HL-60/S4 (cell line): ENCODE results near the gene CELF2.
"Not testable (repeated sequence)": the region's sequence is repeated elsewhere in the genome, so short reads cannot be mapped to it uniquely, and the experiment has no call there.

Experiments used
- in situ Hi-C: fragments of 300-500 bp; cut with MboI; formaldehyde crosslinking; loops from 2 replicates; pipeline ENCODE4 v1.14.3; 2022; ENCODE audit warnings: low sequenced_read_pairs

CELF2 gene

GRCh38 chr10:11168423-11169090 is 150.9 kb downstream of the CELF2 start:
- in situ Hi-C loops: no loop called here

GRCh38 chr10:11169976-11170375 is 152.3 kb downstream of the CELF2 start:
- in situ Hi-C loops: no loop called here

- in situ Hi-C loops: no loop called here
These were observed 152.9 kb downstream of the CELF2 start for GRCh38 chr10:11170574-11170973.

GRCh38 chr10:11170993-11171851 is 153.6 kb downstream of the CELF2 start:
- in situ Hi-C loops: no loop called here

- in situ Hi-C loops: no loop called here
These were observed 155.4 kb downstream of the CELF2 start for GRCh38 chr10:11173042-11173441.

GRCh38 chr10:11175823-11176243 is 158.2 kb downstream of the CELF2 start:
- in situ Hi-C loops: no loop called here

GRCh38 chr10:11176746-11177145 is 159.1 kb downstream of the CELF2 start:
- in situ Hi-C loops: no loop called here

- in situ Hi-C loops: no loop called here
These were observed 159.7 kb downstream of the CELF2 start for GRCh38 chr10:11177381-11177780.

GRCh38 chr10:11177926-11178471 is 160.3 kb downstream of the CELF2 start:
- in situ Hi-C loops: no loop called here

- in situ Hi-C loops: no loop called here
These were observed 161.2 kb downstream of the CELF2 start for GRCh38 chr10:11178606-11179515.

- in situ Hi-C loops: no loop called here
These were observed 161.9 kb downstream of the CELF2 start for GRCh38 chr10:11179516-11180105.

- in situ Hi-C loops: no loop called here
These were observed 162.6 kb downstream of the CELF2 start for GRCh38 chr10:11180228-11180627.

GRCh38 chr10:11181978-11182377 is 164.3 kb downstream of the CELF2 start:
- in situ Hi-C loops: no loop called here

- in situ Hi-C loops: no loop called here
These were observed 165.3 kb downstream of the CELF2 start for GRCh38 chr10:11183015-11183414.

GRCh38 chr10:11184093-11184492 is 166.4 kb downstream of the CELF2 start:
- in situ Hi-C loops: no loop called here

GRCh38 chr10:11185128-11185665 is 167.5 kb downstream of the CELF2 start:
- in situ Hi-C loops: not testable (repeated sequence)

GRCh38 chr10:11186374-11186773 is 168.7 kb downstream of the CELF2 start:
- in situ Hi-C loops: no loop called here

GRCh38 chr10:11189582-11190376 is 172.1 kb downstream of the CELF2 start:
- in situ Hi-C loops: no loop called here

- in situ Hi-C loops: no loop called here
These were observed 173.5 kb downstream of the CELF2 start for GRCh38 chr10:11191190-11191589.
